HL-60 (cell line): Measurements from ENCODE around the gene RTF1.

Experiments used
- CTCF ChIP-seq: IDR thresholded peaks from one replicate; pipeline ENCODE4 v1.5.1; 2011; ENCODE audit warnings: low read length, control low read depth, inconsistent platforms; ENCODE audit not compliant: insufficient read depth
- POLR2AphosphoS5 ChIP-seq: IDR thresholded peaks from 2 replicates; pipeline ENCODE4 v1.6.1; 2012; ENCODE audit warnings: low read depth
- SPI1 ChIP-seq: IDR thresholded peaks from 2 replicates; pipeline ENCODE4 v1.6.1; 2012; ENCODE audit warnings: low read depth, mild to moderate bottlenecking, borderline replicate concordance
- TF ChIP-seq, protein P1 (sequence below): IDR thresholded peaks from 2 replicates; pipeline ENCODE4 v1.6.1; 2012; ENCODE audit warnings: low read depth; ENCODE audit not compliant: insufficient replicate concordance

DNA sequence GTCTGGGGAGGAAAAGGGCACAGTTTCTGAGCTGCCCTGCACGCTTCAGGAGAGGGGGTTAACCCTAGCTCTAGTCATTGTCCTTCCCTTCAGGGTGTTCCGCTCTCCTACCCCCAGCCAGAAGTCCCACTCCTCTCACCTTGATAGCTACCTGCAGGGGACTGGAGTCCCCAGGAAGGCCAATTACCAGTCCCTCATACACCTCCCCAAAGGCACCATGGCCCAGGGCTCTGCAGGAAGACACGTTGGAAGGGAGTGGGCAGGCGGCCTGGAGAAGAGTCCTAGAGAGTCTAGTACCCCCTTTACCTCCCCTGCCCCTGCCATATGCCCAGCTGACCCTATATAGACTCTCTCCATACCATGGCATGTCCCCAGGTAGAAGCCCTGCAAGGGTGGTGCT lies 88.9 kb downstream of the RTF1 start:
- no peak for TF ChIP-seq CTCF
- TF ChIP-seq, protein P1, sequence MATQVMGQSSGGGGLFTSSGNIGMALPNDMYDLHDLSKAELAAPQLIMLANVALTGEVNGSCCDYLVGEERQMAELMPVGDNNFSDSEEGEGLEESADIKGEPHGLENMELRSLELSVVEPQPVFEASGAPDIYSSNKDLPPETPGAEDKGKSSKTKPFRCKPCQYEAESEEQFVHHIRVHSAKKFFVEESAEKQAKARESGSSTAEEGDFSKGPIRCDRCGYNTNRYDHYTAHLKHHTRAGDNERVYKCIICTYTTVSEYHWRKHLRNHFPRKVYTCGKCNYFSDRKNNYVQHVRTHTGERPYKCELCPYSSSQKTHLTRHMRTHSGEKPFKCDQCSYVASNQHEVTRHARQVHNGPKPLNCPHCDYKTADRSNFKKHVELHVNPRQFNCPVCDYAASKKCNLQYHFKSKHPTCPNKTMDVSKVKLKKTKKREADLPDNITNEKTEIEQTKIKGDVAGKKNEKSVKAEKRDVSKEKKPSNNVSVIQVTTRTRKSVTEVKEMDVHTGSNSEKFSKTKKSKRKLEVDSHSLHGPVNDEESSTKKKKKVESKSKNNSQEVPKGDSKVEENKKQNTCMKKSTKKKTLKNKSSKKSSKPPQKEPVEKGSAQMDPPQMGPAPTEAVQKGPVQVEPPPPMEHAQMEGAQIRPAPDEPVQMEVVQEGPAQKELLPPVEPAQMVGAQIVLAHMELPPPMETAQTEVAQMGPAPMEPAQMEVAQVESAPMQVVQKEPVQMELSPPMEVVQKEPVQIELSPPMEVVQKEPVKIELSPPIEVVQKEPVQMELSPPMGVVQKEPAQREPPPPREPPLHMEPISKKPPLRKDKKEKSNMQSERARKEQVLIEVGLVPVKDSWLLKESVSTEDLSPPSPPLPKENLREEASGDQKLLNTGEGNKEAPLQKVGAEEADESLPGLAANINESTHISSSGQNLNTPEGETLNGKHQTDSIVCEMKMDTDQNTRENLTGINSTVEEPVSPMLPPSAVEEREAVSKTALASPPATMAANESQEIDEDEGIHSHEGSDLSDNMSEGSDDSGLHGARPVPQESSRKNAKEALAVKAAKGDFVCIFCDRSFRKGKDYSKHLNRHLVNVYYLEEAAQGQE: no peak
- TF ChIP-seq POLR2AphosphoS5: no peak
- TF ChIP-seq SPI1: no peak
